Vagina (tissue), 2 donors: ENCODE measurements around the gene ATG2B. TPM values are rescaled to one million over a fixed set of nuclear protein-coding genes. Genes with fewer than 3 reads are reported as not detected.
A peak's percentile ranks its signal among the peaks of the same experiment; 100 is the strongest.

Experiments used
- DNase-seq, 2 donors: peaks; one replicate each; pipeline ENCODE4 v3.0.0-alpha.2; 2017; ENCODE audit errors: extremely low spot score in 2 of 2
- H3K27ac ChIP-seq: fragments of 200-600 bp; sonication (generic); one replicate; pipeline ENCODE4 v1.5.1; 2019
- H3K27me3 ChIP-seq: fragments of 200-600 bp; sonication (generic); one replicate; pipeline ENCODE4 v1.5.1; 2019
- H3K36me3 ChIP-seq, 2 donors: fragments of 200-600 bp; sonication (generic); one replicate each; pipeline ENCODE4 v1.5.1; 2017 to 2019
- H3K4me1 ChIP-seq: fragments of 200-600 bp; sonication (generic); one replicate; pipeline ENCODE4 v1.5.1; 2019
- H3K4me3 ChIP-seq, 2 donors: fragments of 200-600 bp; sonication (generic); 1 replicate in 1 of 2; 2 replicates in 1 of 2; pipeline ENCODE4 v1.5.1; 2016 to 2019
- H3K9me3 ChIP-seq: fragments of 200-600 bp; sonication (generic); one replicate; pipeline ENCODE4 v1.5.1; 2019
- POLR2A ChIP-seq, 2 donors: fragments of 450-650 bp; IDR thresholded peaks; one replicate each; pipeline ENCODE4 v1.6.1; 2017; ENCODE audit warnings: antibody characterized with exemption in 2 of 2, mild to moderate bottlenecking in 2 of 2, moderate library complexity in 2 of 2
- POLR2AphosphoS5 ChIP-seq, 2 donors: sonication (generic); formaldehyde crosslinking; IDR thresholded peaks; one replicate each; pipeline ENCODE4 v1.9.0; 2017; ENCODE audit warnings: antibody characterized with exemption in 2 of 2, mild to moderate bottlenecking in 2 of 2, low read depth in 1 of 2; ENCODE audit not compliant: insufficient read depth in 1 of 2
- intact Hi-C: fragments of 100-400 bp; cut with DNase I; formaldehyde crosslinking; loops from one replicate; pipeline ENCODE4 v1.15.1; 2023
- total RNA-seq: library from RNA; depleted of rRNA; stranded (reverse); fragments of >200 nt; gene quantifications from one replicate; pipeline ENCODE4 v1.2.3, GENCODE V29; 2016
- TF ChIP-seq, protein P1 (sequence below), 3 experiments: fragments of 450-650 bp in 2 of 3; fragments of 200-600 bp in 1 of 3; sonication (generic) in 1 of 3; IDR thresholded peaks; one replicate each; pipeline ENCODE4 v1.5.1; 2017 to 2019; ENCODE audit warnings: antibody characterized with exemption in 3 of 3, mild to moderate bottlenecking in 2 of 3, moderate library complexity in 2 of 3

The ATG2B gene
- total RNA-seq, 1 donor from 2014 or later, result 32.2 TPM

DNA sequence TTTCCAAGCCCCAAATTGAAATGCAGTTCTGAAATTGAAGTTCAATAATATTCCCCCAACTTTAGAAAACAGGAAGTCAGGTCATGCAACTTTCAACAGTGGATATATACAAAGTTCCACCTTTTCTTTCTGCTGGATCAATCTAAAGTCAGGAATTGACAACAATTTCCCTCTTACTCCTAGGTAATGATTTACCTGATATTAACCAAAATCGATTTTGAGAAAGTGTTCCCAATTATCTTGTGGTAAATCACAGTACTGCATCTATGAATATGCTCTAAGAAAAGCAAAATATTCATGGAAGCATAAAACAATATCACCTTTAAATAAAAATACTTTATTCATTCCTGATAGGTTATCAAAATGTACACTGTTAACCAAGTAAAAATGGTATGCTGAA, 78.7 kb downstream of the ATG2B start:
- Histone ChIP-seq H3K27ac (no peak overlapping the region), H3K9me3 (no peaks in the 10 kb centered on the region), H3K4me3 (no peak overlapping the region), H3K4me1 (peaks cover 9% of the 10 kb centered on the region), H3K27me3 (no peaks in the 10 kb centered on the region), H3K36me3 (peaks cover 0 to 17% of the 10 kb centered on the region in 2 donors)
- DNase-seq, result no peak
- intact Hi-C loops, result no loop called here
- TF ChIP-seq, protein P1, sequence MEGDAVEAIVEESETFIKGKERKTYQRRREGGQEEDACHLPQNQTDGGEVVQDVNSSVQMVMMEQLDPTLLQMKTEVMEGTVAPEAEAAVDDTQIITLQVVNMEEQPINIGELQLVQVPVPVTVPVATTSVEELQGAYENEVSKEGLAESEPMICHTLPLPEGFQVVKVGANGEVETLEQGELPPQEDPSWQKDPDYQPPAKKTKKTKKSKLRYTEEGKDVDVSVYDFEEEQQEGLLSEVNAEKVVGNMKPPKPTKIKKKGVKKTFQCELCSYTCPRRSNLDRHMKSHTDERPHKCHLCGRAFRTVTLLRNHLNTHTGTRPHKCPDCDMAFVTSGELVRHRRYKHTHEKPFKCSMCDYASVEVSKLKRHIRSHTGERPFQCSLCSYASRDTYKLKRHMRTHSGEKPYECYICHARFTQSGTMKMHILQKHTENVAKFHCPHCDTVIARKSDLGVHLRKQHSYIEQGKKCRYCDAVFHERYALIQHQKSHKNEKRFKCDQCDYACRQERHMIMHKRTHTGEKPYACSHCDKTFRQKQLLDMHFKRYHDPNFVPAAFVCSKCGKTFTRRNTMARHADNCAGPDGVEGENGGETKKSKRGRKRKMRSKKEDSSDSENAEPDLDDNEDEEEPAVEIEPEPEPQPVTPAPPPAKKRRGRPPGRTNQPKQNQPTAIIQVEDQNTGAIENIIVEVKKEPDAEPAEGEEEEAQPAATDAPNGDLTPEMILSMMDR (IDR thresholded peaks at IDR 0.05), result no peak
- TF ChIP-seq POLR2AphosphoS5 (IDR thresholded peaks at IDR 0.05; ENCODE audit: insufficient read depth in 1 of 2, low read depth in 1 of 2) (no peak), POLR2A (IDR thresholded peaks at IDR 0.05) (no peak)

DNA sequence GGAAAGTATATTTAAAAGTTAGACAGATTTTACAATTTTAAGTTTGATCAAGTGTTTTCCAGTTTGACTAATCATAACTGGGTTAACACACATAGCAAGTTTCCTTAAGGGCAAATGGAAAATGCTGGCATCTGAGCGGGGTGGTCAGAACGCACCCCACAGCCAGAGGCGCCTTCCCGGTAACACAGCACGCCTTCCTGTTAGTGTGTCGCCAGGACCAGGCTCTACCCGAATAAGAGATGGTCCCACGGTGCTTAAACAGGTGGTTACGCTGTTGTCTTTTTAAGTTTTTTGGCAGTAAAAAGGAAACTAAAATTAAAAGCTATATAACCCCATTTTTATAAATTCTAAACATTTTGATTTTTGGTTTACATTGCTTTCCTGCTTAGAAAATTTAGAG, 79.1 kb downstream of the ATG2B start:
- Histone ChIP-seq H3K27me3 (no peaks in the 10 kb centered on the region), H3K9me3 (no peaks in the 10 kb centered on the region), H3K4me1 (peaks cover 13% of the 10 kb centered on the region), H3K36me3 (peaks cover 0 to 14% of the 10 kb centered on the region in 2 donors), H3K4me3 (no peak overlapping the region), H3K27ac (no peak overlapping the region)
- intact Hi-C loops, result no loop called here
- DNase-seq, result no peak
- TF ChIP-seq, protein P1 (IDR thresholded peaks at IDR 0.05), result no peak
- TF ChIP-seq POLR2A (IDR thresholded peaks at IDR 0.05), result no peak
- TF ChIP-seq POLR2AphosphoS5 (IDR thresholded peaks at IDR 0.05; ENCODE audit: insufficient read depth in 1 of 2, low read depth in 1 of 2), result no peak

DNA sequence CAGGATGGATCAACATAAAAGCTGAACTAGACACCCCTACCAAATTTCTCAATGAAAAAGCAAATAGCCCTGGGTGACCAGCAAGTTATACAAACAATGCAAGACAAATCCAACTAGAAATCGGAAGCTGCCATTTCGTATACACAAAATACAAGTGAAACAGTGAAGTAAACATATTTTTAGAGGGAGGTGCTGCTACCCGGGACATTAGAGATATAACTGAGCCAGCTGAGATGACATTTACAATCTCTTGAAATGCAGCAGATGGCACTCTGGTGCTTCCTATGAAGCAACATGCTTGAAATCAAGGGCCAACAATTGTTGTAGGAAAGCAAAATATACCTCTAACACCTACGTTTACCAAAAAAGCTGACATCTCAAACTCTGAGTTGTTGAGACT, 81.7 kb downstream of the ATG2B start:
- no peak overlapping the region for H3K4me3 ChIP-seq
- H3K36me3 ChIP-seq, result peaks cover 0 to 10% of the 10 kb centered on the region in 2 donors
- TF ChIP-seq POLR2A (IDR thresholded peaks at IDR 0.05) (no peak), POLR2AphosphoS5 (IDR thresholded peaks at IDR 0.05; ENCODE audit: insufficient read depth in 1 of 2, low read depth in 1 of 2) (no peak)
- TF ChIP-seq, protein P1 (IDR thresholded peaks at IDR 0.05), result no peak
- H3K27ac ChIP-seq, result no peak overlapping the region
- no peaks in the 10 kb centered on the region for H3K27me3 ChIP-seq
- DNase-seq, result no peak
- H3K4me1 ChIP-seq, result peaks cover 15% of the 10 kb centered on the region
- peaks cover 7% of the 10 kb centered on the region for H3K9me3 ChIP-seq
- intact Hi-C loops, result no loop called here

- TF ChIP-seq, protein P1 (IDR thresholded peaks at IDR 0.05), result no peak
- TF ChIP-seq POLR2A (IDR thresholded peaks at IDR 0.05) (no peak), POLR2AphosphoS5 (IDR thresholded peaks at IDR 0.05; ENCODE audit: insufficient read depth in 1 of 2, low read depth in 1 of 2) (no peak)
- H3K4me1 ChIP-seq, result peaks cover 22% of the 10 kb centered on the region
- no peaks in the 10 kb centered on the region for H3K27me3 ChIP-seq
- H3K27ac ChIP-seq, result peak overlapping the region; percentile 61
- no peak overlapping the region for H3K4me3 ChIP-seq
- no peak for DNase-seq
- H3K9me3 ChIP-seq, result peaks cover 7% of the 10 kb centered on the region
- peaks cover 0 to under 1% of the 10 kb centered on the region in 2 donors for H3K36me3 ChIP-seq
- intact Hi-C loops, result no loop called here
These were observed 83.0 kb downstream of the ATG2B start for GRCh38 chr14:96280104-96280503.

GRCh38 chr14:96279564-96279963, 83.6 kb downstream of the ATG2B start:
- peaks cover 7% of the 10 kb centered on the region for H3K9me3 ChIP-seq
- no peaks in the 10 kb centered on the region for H3K36me3 ChIP-seq
- intact Hi-C loops, result loop anchor here (10.0 kb wide), 1 partner anchor 275 kb away; no protein-coding TSS in a partner anchor
- no peak overlapping the region for H3K4me3 ChIP-seq
- no peaks in the 10 kb centered on the region for H3K27me3 ChIP-seq
- TF ChIP-seq, protein P1 (IDR thresholded peaks at IDR 0.05), result no peak
- TF ChIP-seq POLR2A (IDR thresholded peaks at IDR 0.05) (no peak), POLR2AphosphoS5 (IDR thresholded peaks at IDR 0.05; ENCODE audit: insufficient read depth in 1 of 2, low read depth in 1 of 2) (no peak)
- no peak for DNase-seq
- peaks cover 27% of the 10 kb centered on the region for H3K4me1 ChIP-seq
- H3K27ac ChIP-seq, result peak overlapping the region; percentile 61
